Measurements from ENCODE around the gene ACAD10.

GRCh38 chr12:111803038-111803626 lies 117.3 kb downstream of the ACAD10 start:
- no peak for TF ChIP-seq E2F5 (CRISPR knock-in tag; IDR thresholded peaks at IDR 0.05)
- TF ChIP-seq CTCF (IDR thresholded peaks at IDR 0.05), result no peak
- TF ChIP-seq NR2C2 (CRISPR knock-in tag; IDR thresholded peaks at IDR 0.05), result no peak
- TF ChIP-seq NFYB (CRISPR knock-in tag; conservative IDR thresholded peaks at IDR 0.05; ENCODE audit: low read depth), result no peak
- TF ChIP-seq ESRRA (CRISPR knock-in tag; IDR thresholded peaks at IDR 0.05; ENCODE audit: borderline replicate concordance), result no peak
- TF ChIP-seq TCF7 (CRISPR knock-in tag; IDR thresholded peaks at IDR 0.05; ENCODE audit: low read depth), result no peak
- no peak for TF ChIP-seq USF2 (CRISPR knock-in tag; IDR thresholded peaks at IDR 0.05)
- TF ChIP-seq HMGXB4 (CRISPR knock-in tag; IDR thresholded peaks at IDR 0.05), result no peak
- no peak for TF ChIP-seq E2F1 (CRISPR knock-in tag; IDR thresholded peaks at IDR 0.05)
- TF ChIP-seq, protein P1, sequence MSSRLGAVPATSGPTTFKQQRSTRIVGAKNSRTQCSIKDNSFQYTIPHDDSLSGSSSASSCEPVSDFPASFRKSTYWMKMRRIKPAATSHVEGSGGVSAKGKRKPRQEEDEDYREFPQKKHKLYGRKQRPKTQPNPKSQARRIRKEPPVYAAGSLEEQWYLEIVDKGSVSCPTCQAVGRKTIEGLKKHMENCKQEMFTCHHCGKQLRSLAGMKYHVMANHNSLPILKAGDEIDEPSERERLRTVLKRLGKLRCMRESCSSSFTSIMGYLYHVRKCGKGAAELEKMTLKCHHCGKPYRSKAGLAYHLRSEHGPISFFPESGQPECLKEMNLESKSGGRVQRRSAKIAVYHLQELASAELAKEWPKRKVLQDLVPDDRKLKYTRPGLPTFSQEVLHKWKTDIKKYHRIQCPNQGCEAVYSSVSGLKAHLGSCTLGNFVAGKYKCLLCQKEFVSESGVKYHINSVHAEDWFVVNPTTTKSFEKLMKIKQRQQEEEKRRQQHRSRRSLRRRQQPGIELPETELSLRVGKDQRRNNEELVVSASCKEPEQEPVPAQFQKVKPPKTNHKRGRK (CRISPR knock-in tag; IDR thresholded peaks at IDR 0.05; ENCODE audit: borderline replicate concordance), result no peak
- TF ChIP-seq EMX1 (CRISPR knock-in tag; IDR thresholded peaks at IDR 0.05), result no peak
- TF ChIP-seq JUN (CRISPR knock-in tag; IDR thresholded peaks at IDR 0.05), result no peak
